C4-2B (cell line): ENCODE measurements around the gene TEX2.

Experiments
- H3K27ac ChIP-seq: fragments of 450-650 bp; 2 replicates; pipeline ENCODE4 v1.5.1; 2017
- CTCF ChIP-seq: fragments of 450-650 bp; conservative IDR thresholded peaks from 2 replicates; pipeline ENCODE4 v1.5.1; 2017; ENCODE audit warnings: mild to moderate bottlenecking
- ZFX ChIP-seq: fragments of 450-650 bp; IDR thresholded peaks from 2 replicates; pipeline ENCODE4 v1.6.1; 2017

Gene TEX2

GRCh38 chr17:64262198-64262999, 661 bp downstream of the TEX2 start:
- H3K27ac ChIP-seq: peak overlapping the region; percentile 94
- TF ChIP-seq ZFX: peak; percentile 74
- no peak for TF ChIP-seq CTCF

- H3K27ac ChIP-seq: peak overlapping the region; percentile 94
Observed at GRCh38 chr17:64261417-64262145, 1.5 kb downstream of the TEX2 start.

GRCh38 chr17:64260886-64261285, 2.2 kb downstream of the TEX2 start:
- no peak overlapping the region for H3K27ac ChIP-seq
- no peak for TF ChIP-seq CTCF
- TF ChIP-seq ZFX: no peak

More at GRCh38 chr17:64261417-64262145, 1.5 kb downstream of the TEX2 start:
- no peak for TF ChIP-seq CTCF
- TF ChIP-seq ZFX: no peak

GRCh38 chr17:64259922-64260321, 3.1 kb downstream of the TEX2 start:
- TF ChIP-seq ZFX: no peak
- TF ChIP-seq CTCF: no peak
- H3K27ac ChIP-seq: no peak overlapping the region

GRCh38 chr17:64259426-64259825, 3.6 kb downstream of the TEX2 start:
- H3K27ac ChIP-seq: no peak overlapping the region

GRCh38 chr17:64256913-64257807, 5.9 kb downstream of the TEX2 start:
- TF ChIP-seq ZFX: no peak
- no peak for TF ChIP-seq CTCF
- H3K27ac ChIP-seq: no peak overlapping the region

More at GRCh38 chr17:64259426-64259825, 3.6 kb downstream of the TEX2 start:
- TF ChIP-seq ZFX: no peak
- TF ChIP-seq CTCF: no peak
